ENCODE results near the gene PDPK1.
A peak's percentile ranks its signal among the peaks of the same experiment; 100 is the strongest.
"Not testable (repeated sequence)": the region's sequence is repeated elsewhere in the genome, so short reads cannot be mapped to it uniquely, and the experiment has no call there.

Gene PDPK1

DNA sequence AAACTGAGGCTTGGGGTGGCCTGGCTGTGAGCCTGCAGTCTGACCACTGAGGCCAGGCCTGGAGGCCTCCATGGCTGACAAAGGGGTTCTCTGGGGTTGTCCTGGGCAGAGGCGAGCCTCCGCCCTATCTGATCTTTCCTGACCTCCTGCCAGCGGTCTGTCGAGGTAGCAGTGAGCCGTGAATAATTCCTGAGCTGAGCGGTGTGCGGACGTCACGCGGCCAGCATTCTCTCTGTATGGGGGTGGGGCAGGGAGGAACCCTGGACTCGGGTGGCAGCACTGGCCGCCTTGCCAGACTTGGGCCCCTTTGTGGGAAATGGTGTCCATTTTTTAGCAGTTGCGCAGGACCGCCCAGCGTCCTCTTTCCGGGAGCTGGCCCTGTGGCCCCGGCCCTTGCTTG, 74.1 kb downstream of the PDPK1 start:
- not testable (repeated sequence) for DNase-seq (ENCODE audit: low read depth)

- DNase-seq (ENCODE audit: low read depth), result not testable (repeated sequence)
Observed at GRCh38 chr16:2613251-2613650, 75.4 kb downstream of the PDPK1 start.

DNA sequence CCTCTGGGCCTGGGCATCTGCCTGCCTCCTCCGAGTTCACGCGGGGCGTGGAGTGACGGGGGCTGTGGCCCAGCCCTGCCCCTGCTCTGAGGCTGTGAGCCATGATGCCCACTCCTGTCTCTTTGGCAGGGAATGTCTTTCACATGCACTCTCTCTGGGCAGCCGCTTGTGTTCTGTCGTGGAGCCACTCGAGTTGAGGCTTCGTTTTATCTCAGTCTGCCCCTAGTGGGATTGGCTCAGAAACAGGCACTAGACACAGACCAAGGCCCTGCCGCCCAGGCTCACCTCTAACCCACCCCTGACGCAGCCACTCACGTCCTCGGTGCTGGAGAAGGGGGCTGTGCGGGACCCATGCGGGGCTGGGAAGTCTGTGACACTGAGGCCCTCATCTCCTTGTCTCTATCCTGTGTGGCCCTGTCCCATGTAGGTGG, 77.0 kb downstream of the PDPK1 start:
- no peak for DNase-seq (ENCODE audit: low read depth)

- not testable (repeated sequence) for DNase-seq (ENCODE audit: low read depth)
Observed at GRCh38 chr16:2618964-2619363, 81.1 kb downstream of the PDPK1 start.

- not testable (repeated sequence) for DNase-seq (ENCODE audit: low read depth)
Observed at GRCh38 chr16:2619628-2620027, 81.8 kb downstream of the PDPK1 start.

GRCh38 chr16:2620870-2621269, 83.0 kb downstream of the PDPK1 start:
- not testable (repeated sequence) for DNase-seq (ENCODE audit: low read depth)

DNA sequence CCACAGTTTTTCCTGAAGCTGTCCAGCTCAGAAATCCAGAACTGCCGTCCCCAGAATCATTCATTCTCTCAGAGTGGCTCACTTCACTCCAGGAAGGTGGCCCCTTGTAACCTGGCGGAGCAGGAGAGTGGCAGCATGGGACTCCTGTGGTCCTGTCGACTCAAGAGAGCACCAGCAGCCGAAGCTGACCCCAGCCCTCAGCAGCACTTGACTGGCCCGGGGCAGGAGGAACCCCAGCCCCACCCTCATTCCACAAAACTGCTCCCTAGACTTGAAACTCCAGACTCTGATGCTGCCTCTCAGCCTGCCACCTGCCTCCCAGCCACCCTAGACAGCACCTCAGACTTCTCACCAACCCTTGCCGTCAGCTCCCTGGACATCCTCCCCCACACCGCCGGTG, 83.6 kb downstream of the PDPK1 start:
- not testable (repeated sequence) for DNase-seq (ENCODE audit: low read depth)

- not testable (repeated sequence) for DNase-seq (ENCODE audit: low read depth)
Observed at GRCh38 chr16:2627075-2627474, 89.3 kb downstream of the PDPK1 start.

DNA sequence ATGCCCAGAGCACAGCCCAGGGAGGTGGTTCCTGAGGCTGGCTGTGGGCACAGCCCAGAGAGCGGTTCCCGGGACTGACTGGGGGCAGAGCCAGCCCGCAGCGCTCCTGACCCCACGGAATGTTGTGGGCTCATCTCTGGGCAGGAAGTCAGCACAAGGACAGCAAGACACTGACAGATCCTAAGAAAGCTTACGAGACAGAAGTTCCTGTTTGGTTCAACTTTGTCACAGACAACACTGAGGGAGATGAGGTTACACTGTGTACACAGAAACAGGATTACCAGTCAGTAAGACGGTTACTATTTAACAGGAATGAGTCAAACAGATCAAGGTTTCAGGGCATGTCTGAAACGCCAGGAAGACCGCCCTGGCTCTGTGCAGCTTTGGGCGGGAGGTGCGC, 93.4 kb downstream of the PDPK1 start:
- DNase-seq (ENCODE audit: low read depth), result not testable (repeated sequence)

GRCh38 chr16:2632291-2632690, 94.5 kb downstream of the PDPK1 start:
- DNase-seq (ENCODE audit: low read depth), result not testable (repeated sequence)

DNA sequence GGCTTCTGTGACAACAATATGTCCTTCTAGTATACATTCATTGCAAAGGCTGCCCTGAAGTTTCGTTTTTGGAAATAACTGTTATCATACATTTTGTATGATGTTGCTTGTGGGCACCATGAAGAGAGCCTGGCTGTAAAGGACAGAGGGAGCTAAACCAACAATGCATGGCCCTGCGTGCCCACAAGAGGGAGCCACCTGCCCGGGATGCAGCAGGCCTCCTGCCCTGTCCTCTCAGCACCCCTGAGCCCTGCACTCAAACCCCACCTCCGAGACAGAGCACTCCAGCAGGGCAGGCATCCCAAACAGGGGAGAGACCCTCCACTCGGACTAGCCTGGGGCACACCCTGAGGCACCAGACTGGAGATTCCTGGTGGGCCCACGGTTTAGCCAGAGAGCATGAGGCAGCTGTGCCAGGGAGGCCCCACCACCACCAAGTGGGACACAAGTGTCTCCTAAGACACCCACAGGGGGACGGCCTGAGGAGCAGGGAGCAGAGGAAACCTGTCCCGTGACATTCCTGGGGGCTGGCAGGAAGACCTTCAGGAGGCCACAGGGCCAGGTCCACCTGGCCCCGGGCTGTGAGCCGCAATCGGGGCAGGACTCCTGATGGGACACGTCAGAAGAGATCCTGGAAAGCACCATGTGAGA, 101.4 kb downstream of the PDPK1 start:
- DNase-seq (ENCODE audit: low read depth), result peak; percentile 43

GRCh38 chr16:2639722-2640072, 101.9 kb downstream of the PDPK1 start:
- not testable (repeated sequence) for DNase-seq (ENCODE audit: low read depth)

- not testable (repeated sequence) for DNase-seq (ENCODE audit: low read depth)
Observed at GRCh38 chr16:2642561-2642960, 104.7 kb downstream of the PDPK1 start.

- DNase-seq (ENCODE audit: low read depth), result not testable (repeated sequence)
Observed at GRCh38 chr16:2644754-2645453, 107.1 kb downstream of the PDPK1 start.

GRCh38 chr16:2651268-2651871, 113.5 kb downstream of the PDPK1 start:
- DNase-seq (ENCODE audit: low read depth), result not testable (repeated sequence)

All from stimulated activated CD8-positive, alpha-beta memory T cell treated with anti-CD3 and anti-CD28 coated beads, Interleukin-4, amount 100 ng/mL, for 24 hours (primary cell).